ENCODE data around the gene PPFIBP2. TPM values are rescaled to one million over a fixed set of nuclear protein-coding genes. Genes with fewer than 3 reads are reported as not detected.

Gene PPFIBP2
- total RNA-seq, 1 experiment from 2014 or later = 3.5 TPM

DNA sequence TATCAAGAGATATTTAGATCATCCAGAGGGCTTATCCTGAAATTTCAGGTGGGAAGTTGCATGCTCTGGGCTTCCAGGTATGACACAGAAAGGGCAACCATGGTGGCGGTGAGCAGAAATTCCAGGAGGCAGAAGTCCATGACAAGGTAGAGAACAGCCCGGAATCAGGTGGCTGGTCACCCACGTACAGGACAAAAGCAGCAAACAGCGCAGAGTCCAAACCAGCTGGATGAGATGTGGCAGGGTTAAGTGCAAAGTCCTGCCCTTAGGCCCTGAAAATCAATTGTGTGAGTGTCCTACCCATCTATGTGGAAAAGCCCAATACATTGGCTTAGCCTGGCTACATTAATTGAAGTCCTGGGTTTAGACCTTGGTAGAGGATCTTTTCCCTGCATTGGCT, 11.6 kb downstream of the PPFIBP2 start:
- no peak for DNase-seq (ENCODE audit: low spot score)

DNA sequence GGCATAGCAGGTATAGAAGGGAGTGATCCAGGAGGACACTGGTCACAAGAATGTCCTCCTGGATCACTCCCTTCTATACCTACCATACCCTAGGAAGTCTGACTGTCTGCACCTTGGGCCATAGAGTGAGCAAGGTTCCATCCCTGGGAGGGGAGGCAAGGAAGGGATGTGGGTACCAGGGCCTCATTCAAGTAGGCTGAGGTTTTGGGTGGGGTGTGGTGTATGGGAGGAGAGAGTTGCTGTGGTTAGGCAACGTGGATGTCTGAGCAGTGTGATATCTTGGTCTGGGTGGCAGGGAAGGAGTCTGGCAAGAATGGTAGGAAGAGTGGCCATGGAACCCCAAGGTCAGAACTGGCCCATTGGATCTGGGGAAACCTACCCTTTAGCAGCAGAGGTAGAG, 13.2 kb downstream of the PPFIBP2 start:
- DNase-seq (ENCODE audit: low spot score) = no peak

DNA sequence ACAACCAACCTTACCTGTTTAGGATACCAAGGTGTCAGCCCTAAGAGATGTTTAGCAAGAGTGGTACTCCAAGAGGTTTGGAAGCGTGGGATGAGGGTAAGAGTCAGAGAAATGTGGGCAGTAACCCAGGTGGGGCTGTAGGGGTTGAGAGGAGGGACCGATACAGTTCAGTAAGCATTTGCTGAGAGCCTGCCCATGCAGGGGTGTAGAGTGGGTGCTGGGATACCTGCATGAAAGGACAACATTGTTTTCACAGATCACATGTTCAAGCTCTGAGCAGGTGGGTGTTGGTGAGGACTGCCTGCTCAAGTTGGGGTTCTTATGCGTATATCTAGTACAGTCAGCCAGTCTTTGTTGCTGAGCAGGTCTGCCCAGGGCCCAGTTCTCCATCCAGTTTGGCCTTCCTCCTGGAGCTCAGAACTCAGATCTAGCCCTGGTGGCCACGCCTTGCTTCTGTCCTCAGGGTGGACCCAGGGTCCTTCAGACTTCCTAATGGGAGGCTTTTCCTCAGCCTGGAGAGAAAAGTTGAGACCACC, 14.8 kb downstream of the PPFIBP2 start:
- no peak for DNase-seq (ENCODE audit: low spot score)

DNA sequence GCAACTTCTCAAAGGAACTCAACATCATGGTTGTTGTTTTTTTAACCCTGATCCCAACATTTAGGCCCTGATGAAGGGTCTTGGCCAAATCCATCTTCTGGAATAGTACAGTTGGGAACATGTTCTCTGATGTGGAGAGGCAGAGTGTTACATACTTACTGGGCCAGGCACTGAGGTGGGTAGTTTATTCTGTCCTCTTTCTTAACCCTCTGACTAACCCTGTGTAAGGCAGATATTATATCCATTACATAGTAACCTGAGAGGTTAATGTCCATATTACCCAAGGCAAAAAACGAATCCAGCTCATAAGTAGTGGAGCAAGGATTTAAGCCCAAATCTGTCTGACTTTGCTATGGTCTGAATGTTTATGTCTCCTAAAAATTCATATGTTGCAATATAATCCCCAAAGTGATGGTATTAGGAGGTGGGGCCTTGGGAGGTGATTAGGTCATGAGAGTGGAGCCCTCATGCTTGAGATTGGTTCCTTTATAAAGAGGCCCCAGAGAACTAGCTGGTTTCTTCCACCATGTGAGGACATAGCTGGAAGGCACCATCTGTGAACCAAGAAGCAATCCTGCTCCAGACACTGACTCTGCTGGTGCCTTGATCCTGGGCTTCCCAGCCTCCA, 16.3 kb downstream of the PPFIBP2 start:
- no peak for DNase-seq (ENCODE audit: low spot score)

DNA sequence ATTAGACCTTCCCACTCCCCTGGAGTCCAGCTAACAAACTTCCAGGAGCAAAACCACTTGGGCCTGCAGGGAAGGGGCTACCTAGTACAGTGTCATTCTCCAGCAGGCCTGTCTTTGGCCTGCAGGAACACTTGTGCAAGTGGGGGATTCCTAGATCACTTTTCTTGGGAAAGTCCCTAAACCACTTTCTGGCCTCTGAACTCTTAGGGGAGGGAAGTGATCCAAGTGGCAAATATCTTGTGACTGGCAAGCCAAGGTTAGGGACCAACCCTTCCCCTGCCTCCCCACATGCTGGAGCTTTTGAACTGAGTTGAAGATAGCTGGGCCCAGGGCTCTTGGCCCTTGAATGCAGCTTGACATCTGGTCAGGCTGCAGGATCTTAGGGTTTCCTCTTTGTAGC, 17.2 kb downstream of the PPFIBP2 start:
- DNase-seq (ENCODE audit: low spot score) = no peak

DNA sequence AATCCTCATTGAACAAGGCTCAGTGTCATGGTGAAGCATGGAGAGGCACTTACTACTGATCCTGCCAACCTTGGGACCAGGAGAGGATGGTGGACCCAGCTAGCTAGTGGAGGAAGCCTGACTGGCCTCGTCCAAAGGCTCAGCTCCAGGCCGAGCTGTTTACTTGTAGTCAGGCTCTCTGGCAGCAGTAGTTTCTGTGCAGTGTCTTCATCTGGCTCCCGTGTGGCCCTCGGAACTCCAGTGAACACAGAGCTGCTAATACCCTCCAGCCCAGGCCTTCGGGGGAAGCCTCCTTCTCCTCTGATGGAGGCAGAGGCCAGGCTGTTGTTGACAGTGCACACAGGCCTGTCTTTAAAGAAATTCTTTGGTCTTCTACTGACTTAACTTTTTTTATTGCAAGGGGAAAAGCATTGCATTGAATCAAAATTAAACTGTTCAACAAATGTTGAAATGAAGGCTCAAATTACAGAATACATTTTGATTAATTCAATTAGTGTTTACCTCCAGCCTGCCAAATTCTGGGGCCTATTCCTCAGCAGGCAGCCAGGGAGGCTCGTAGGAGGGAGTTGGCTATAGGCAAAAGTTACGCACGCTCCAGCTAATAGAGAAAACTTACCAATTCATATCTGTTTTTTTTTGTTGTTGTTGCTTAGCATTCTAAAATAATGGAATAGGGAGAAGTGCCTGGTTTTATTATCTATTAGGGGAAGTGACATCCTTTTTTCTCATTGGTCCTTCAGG, 18.8 kb downstream of the PPFIBP2 start:
- DNase-seq (ENCODE audit: low spot score) = no peak

DNA sequence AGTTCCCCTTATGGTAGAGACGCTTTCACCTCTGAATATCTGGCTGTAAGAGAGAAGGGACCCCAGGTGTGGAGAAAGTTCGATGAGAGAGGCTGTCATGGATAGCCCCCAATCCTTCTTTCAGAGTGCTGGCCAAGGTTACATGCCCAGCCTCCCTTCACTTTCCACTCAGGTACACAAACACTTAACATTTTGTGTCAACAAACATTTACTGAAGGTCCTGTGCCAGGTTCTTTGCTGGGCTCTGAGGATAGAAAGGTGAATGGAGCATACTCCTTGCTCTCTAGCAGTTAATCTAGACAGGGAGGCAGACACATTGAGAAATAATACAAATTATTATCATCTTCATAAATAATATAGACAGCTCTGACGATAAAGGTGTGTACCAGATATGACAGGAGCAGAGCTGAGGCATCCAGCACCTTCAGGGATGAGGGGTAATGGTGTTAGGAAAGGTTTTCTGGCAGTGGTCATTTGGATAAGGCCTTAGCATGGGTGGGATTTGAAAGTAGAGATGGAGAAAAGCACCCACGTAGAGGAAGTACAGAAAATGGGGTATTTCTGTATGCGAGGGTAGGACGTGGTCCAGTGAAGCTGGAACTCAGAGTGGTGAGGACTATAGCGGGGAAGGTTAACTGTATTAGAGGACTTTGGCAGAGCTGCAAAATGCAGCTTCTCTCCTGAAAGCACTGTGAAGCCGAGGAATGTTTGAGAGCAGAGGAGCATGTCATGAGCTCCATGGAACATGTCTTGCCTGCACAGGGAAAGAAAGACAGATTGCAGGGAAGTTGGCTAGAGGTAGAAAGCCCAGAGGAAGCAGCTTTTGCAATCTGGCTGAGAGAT, 19.6 kb downstream of the PPFIBP2 start:
- no peak for DNase-seq (ENCODE audit: low spot score)

DNA sequence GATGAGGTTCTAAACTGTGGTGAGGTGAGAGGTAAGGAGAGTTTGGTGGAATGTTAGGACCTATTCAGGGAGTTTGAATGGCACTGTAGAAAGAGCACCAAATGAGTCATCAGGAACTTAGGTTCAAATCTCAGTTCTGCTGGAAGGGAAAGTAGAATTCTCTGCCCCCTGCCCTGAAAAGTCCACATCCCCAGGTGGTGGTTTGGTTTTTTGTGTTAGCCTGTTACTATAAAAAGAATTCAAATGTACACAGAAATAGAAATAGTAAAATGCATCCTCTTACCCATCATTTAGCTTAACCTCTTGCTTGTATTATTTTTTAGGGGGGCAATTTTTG, 20.2 kb downstream of the PPFIBP2 start:
- DNase-seq (ENCODE audit: low spot score) = no peak

DNA sequence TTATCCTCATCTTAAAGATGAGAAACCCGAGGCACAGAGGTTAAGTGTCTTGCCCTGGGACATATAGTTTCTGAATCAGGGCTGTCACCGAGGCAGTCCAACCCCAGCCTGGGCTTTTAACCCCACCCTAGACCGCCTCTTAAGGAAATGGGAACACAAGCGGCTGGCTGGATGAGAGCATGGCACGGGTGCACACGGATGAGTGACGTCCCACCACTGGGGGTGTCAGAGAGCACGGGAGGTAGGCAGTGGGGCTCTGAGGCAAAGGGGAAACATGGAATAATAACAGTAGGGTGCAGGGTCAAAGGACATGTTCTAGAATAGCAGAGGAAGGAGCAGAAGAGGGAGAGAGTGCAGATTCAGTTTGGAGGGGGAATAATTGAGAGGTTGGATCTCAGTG, 22.3 kb downstream of the PPFIBP2 start:
- DNase-seq (ENCODE audit: low spot score) = no peak

DNA sequence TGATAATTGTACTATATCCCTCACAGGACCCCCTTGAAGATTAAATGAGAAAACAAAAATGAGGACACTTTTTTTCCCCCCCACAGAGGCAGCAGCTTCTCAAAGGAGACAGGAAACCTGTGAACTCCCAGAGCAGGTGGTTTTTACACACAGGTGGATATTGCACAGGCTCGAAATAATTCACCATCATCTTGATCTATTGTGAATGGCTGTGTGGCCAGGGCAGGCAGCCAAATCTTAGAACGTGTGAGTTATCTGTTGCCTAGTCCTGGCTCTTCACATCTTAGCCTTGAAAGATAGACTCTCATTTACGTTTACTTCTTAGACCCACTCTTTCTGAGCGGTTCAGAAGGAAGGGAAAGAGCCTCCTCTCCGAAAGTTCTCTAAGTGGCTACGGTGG, 23.5 kb downstream of the PPFIBP2 start:
- no peak for DNase-seq (ENCODE audit: low spot score)

DNA sequence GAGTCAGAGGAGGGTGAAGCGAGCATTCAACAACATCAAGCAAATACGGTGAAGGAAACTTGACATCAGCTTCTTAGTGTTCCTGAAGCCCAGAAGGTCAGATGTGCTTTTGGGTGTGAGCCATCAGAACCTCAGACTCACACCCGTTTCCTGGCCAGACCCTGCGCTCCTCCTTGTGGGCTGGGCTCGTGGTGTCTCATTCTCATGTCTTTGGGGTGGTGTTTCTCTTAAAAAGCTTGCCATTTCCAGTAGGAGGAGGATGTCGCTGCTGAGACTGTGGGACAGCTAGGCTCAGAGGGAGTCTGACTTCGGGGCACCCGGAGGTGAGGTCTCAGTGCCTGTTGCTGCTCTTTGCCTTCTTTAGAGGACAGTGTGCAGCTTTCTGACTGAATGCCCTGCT, 24.2 kb downstream of the PPFIBP2 start:
- DNase-seq (ENCODE audit: low spot score) = no peak

DNA sequence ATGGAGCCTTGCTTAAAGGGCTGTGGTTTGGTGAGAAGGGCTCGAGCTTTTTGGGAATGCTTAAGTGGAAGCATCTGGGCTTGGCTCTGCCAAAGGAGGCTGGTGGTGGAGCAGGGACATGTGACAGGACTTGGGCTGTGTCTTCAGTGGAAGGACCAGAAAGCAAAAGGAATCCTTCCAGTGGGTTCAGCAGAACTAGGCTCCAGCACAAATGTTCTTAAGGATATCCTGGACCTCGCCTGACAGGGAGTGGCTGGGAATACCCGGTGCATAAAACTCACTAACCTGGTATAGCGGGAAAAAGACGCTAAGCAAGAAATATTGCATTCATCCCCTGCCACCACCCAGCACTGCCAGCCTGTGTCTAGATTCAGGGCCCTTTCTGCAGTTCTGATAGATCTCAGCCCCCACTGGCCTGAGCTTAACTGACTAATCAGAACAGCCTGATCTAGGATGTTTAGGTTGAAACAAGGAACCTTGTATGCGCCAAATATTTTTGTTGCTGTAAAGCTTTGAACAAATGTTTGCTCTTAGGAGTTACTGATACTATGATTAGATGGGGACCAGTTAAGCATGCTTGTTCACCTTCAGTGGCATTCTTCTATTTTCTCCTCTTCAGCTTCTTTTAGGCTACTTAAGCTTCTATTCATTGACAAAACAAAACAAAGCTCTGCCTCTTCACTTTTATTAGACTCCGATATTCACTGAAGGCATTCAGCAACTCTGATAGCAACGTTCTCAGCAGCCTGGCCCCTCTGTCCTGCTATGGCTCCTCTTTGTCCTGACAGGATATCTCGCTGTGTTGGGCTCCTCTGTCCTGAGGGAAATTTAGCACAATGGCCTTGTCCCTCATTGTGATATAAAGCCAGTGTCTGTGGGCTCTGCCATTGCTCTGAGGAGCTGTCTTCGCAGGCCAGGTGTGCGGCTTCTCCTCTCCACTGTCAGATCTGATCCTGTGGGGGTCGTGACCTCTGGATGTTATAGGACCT, 25.0 kb downstream of the PPFIBP2 start:
- DNase-seq (ENCODE audit: low spot score) = no peak

DNA sequence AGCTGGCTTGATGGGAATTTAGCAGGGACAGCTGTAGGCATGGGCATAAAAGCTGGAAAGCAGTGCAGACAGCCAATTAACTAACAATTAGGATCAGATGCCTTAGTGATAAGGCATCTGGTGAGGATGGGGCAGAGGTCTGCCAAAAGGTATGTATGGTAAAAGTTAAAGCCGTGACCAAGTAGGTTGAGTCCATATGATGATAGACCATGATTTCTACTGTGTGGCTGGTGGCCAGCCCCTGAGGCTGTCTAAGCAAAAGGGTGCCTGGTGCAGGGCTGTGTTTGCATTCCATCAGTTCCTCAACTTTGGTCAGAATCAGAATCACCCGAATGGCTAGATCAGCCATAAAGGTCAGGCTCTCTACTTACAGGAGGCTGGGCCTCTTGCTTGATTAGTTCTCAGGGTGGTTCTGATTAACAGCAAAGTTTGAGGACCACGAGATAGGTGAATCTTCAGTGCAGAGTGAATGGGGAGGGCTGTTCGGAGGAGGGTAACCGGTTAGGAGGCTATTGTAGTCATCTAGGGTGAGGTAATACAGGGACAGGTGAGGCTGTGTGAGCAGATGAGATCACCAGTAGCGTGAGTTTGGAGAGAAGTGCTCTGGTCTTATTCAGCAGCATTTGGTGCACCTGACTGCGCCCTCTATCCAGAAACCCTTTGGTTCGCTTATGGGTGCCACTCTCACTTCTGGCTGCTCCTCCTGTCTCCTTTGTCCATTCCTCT, 27.2 kb downstream of the PPFIBP2 start:
- no peak for DNase-seq (ENCODE audit: low spot score)

DNA sequence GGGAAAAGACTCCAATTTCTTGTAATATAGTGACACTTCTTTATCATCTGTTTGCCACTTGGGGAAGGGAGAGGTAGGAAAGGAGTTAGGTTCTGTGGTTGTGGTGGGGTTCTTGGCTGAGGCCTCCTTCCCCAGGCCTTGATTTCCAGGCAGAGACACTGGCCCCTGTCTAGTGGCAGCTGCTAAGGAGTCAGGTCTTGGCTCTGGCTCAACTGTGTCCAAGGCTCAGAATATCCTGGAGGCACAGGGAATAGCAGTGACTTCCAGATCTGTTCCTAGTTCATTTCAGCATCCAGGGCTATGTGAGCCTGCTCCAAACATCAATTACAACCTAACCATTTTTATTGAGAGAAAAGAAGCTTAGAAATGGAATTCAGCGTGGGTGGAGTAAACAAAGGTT, 29.5 kb downstream of the PPFIBP2 start:
- no peak for DNase-seq (ENCODE audit: low spot score)

DNA sequence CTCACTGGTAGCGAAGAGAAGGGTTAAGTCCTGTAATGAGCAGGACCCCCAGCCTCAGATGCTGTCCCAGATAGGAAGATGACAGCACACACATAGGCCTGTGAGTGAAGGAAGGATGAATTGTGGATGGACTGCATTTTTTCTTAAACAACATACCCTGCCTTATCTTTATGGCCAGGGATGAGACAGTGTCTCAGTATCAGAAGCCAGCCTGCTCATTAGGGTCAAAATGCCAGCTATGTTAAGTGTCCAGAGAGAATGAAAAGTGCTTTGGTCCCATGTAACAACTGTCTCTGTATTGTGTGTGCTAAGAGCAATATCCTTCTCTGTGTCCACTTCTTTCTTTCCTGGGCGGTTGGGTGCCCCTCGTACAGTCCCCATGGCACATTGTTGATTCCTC, 30.2 kb downstream of the PPFIBP2 start:
- DNase-seq (ENCODE audit: low spot score) = no peak

DNA sequence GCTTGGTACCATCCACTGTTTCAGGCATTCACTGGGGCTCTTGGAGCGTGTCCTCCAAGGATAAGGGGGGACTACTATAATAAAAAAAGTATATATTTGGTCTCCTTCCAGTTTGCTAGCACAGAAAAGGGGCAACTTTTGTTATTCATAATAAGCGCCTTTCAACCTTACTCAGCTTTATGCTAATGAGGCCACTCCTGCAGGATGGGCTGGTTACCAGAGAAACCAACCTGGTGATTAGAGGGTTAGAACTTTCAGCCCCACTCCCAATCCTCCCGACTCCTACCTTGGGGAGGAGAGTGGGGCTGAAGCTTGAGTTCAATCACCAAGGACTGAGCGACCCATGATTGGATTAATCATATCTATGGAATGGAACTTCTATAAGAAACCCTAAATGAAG, 31.8 kb downstream of the PPFIBP2 start:
- no peak for DNase-seq (ENCODE audit: low spot score)

DNA sequence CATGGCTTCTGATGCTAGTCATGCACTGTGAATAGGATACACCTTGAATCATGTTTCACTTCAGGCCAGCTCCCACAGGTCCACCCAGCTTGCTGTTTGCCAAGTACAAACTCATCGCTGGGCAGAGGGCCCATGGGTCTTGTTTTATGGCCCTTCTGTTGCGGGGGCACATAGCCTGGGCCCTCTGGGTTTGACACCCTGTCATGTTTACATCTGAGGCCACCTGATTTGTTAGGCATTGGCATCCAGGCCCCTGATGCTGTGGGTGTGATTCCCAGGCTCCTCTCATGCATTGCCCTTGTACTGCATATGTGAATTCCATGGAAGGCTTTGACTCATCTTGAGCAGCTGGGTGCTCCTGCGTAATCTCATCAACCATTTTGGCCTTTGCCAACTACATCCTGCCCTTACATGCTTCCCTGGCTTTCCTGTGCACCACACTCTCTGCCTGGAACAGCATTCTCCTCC, 32.6 kb downstream of the PPFIBP2 start:
- no peak for DNase-seq (ENCODE audit: low spot score)

DNA sequence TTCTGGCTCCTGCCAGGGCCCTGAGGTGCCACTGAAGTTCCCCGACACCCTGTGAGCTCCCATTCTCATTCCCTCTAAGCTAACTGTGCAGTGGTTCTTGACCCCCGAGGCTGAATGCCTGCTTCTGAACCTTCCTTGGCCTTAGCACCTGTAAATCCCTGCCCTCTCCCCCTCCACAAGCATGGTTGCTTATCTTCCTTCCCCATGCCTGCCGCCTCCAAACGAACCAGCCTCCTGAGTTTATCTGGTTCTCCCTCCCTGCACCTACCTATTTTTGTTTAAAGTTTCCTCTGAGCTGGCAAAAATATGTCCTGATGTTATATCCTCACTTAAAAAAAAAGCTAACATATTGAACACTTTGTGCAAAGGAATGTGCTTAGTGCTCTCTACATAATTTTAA, 33.9 kb downstream of the PPFIBP2 start:
- no peak for DNase-seq (ENCODE audit: low spot score)

DNA sequence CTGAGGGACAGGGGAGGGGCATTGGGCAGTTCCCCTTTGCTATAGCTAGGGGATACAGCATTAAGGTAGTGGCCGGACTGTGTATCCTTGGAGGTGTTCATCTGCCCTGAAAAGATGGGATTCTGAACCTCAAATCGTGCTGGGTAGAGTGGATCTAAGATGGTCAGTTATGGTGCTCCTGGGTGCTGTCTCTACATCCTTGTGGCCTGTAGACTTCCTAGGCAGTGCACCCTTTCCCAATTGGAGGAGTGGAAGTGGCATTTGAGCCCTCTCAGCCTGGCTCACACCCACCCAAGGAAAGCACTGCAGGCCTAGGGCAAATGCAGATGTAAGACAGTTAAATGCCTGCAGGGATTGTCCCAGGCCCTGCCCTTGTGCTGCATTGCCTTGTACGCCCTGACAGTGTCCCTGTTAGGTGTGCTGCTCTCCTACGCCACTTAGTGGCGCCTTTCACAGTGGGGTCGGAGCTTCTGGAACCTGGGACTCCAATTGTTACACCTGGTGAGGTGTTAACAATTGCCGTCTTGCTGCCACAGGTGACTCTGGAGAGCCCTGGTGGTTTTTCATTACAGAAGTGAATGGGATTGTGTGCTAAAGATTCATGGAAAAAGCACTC, 35.0 kb downstream of the PPFIBP2 start:
- no peak for DNase-seq (ENCODE audit: low spot score)

DNA sequence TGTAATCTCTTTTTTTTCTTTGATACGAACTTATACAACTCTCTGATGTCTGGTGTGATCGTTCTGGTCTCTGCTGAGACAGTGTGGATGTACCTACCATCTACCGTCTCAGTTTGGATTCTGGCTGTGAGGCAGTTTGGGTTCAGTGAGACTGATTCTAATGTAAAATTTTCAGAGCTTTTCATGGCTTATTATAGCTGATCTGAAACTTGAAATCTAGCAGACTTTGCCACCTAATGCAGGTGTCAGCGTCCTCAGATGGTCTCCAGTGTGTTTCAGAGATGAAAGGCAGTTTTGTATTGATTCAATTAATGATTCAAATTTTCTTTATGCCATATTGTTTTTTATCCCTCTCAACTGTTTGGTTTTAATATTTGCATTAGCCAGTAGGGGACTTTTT, 35.9 kb downstream of the PPFIBP2 start:
- no peak for DNase-seq (ENCODE audit: low spot score)

Data from H4 (cell line).